GM21529 (cell line): ENCODE data around the gene XCL1.
"Not testable (repeated sequence)": the region's sequence is repeated elsewhere in the genome, so short reads cannot be mapped to it uniquely, and the experiment has no call there.

ENCODE experiments used
- ATAC-seq: cut with Tn5 transposase; IDR thresholded peaks from one replicate; pipeline ENCODE4 v1.9.1; 2021; ENCODE audit not compliant: unreplicated experiment

XCL1 gene, protein sequence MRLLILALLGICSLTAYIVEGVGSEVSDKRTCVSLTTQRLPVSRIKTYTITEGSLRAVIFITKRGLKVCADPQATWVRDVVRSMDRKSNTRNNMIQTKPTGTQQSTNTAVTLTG

GRCh38 chr1:168576245-168576688 is at the start of gene XCL1:
XCL1 (plus strand) TSS chr1:168576605; CDS start chr1:168576638, 33 bp downstream.
- ATAC-seq, result not testable (repeated sequence)

DNA sequence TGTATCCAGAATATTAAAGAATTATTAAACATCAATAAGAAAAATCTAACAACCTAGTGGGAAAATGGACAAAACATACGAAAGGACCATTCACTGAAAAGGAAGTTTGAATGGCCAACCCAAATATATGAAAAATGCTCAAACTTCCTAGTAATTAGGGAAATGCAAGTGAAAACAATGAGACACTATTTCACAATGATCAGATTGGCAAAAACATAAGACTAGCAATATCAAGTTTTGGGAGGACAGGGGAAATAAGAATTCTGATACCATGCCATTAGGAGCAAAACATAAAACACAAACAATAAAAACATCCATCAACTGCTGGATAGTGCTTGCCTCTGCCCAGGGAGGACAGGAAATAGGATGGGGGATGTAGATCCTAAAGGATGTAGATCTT is 46.9 kb upstream of the XCL1 start:
- no peak for ATAC-seq

GRCh38 chr1:168531615-168532345 is 44.6 kb upstream of the XCL1 start:
- no peak for ATAC-seq

DNA sequence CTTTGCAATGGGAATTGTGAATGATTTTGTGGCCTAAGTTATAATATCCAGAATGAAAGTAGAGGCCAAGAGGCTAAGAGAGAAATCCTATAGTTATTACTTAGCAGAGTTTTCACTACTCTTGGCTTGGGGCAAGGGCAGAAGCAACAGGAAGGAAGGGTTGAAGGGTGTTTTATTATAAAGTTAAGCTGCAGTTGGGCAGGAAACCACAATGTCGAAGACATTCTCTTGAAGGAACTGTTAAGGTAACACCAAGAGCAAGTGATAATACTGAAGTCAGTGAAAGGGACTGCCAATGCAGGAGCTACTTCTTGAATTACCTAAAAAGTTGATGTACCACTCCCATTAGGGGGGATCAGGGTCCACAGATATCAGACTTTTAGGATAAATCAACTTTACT is 40.9 kb upstream of the XCL1 start:
- ATAC-seq, result no peak

DNA sequence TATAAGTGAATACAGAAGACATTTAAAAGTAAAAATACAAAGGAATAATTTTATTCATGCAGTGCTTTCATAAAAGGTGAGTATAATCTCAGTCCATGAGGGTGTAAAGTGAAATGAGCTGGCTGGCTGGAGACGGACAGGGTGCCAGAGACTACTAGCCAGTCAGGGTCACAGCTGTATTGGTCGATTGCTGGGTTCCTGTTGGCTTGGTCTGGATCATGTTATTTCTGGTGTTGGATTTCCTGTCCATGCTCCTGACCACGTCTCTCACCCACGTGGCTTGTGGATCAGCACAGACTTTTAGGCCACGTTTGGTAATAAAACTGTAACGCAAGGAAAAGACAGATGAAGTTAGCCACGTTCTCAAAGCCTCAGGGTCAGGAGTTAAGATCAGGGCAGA is 35.6 kb upstream of the XCL1 start:
- not testable (repeated sequence) for ATAC-seq

DNA sequence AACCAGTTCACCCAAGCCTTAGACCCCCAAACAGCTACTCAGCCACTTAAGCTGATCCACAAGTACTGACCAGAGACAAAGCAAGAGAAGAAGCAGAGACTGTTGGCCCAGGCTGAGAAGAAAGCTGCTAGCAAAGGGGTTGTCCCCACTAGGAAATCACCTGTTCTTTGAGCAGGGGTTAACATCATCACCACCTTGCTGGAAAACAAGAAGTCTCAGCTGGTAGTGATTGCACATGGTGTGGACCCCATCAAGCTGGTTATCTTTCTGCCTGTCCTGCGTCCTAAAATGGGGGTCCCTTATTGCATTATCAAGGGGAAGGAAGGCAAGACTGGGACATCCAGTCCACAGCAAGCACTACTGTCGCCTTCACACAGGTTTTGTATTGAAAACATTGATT is 33.4 kb upstream of the XCL1 start:
- not testable (repeated sequence) for ATAC-seq

GRCh38 chr1:168543840-168544498 is 32.4 kb upstream of the XCL1 start, which contains the start of gene XCL2:
XCL2 (minus strand) TSS chr1:168543997; CDS start chr1:168543964, 33 bp downstream.
- ATAC-seq, result not testable (repeated sequence)

- not testable (repeated sequence) for ATAC-seq
Observed at GRCh38 chr1:168545678-168546552, 30.5 kb upstream of the XCL1 start.

DNA sequence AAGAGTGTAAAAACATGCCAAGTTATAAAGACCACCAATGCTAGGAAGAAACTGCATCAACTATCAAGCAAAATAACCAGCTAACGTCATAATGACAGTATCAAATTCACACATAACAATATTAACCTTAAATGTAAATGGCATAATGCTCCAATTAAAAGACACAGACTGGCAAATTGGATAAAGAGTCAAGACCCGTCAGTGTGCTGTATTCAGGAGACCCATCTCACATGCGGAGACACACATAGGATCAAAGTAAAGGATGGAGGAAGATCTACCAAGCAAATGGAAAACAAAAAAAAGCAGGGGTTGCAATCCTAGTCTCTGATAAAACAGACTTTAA is 29.9 kb upstream of the XCL1 start:
- ATAC-seq, result not testable (repeated sequence)

DNA sequence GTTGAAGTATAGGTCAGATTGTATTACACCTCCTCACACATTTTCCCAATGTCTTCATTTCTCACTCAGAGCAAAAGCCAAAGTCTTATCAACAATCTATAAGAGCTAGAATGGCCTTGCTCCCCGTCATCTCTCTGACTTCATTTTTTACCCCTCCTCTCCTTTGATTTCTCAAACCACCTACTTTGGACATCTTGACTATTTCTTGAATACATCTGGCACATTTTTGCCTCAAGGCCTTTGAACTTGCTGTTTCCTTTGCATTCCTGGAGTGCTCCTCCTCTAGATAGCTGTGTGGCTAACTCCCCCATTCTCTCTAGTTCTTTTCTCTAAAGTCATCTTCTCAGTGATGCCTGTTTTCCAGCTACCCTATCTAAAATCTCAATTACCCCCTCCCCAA is 25.4 kb upstream of the XCL1 start:
- no peak for ATAC-seq

- no peak for ATAC-seq
Observed at GRCh38 chr1:168551688-168552087, 24.7 kb upstream of the XCL1 start.

DNA sequence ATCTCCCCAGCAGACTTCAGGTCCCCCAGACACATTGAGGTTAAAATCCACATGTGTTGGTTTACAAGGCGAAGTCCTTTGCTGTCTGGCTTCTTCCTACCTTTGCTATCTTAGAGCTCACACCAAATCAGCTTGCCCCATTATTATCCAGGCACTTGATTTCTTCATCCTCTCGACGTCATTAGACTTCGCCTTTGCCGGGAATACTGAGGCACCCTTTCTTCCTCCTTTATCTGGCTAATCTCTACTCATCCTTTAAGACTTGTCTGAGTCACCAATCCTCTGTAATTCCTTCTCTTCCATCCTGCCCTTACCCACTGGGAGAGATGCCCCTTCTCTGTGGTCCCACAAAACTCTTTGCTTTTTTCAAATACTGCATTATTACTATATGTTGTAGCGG is 23.4 kb upstream of the XCL1 start:
- ATAC-seq, result no peak

DNA sequence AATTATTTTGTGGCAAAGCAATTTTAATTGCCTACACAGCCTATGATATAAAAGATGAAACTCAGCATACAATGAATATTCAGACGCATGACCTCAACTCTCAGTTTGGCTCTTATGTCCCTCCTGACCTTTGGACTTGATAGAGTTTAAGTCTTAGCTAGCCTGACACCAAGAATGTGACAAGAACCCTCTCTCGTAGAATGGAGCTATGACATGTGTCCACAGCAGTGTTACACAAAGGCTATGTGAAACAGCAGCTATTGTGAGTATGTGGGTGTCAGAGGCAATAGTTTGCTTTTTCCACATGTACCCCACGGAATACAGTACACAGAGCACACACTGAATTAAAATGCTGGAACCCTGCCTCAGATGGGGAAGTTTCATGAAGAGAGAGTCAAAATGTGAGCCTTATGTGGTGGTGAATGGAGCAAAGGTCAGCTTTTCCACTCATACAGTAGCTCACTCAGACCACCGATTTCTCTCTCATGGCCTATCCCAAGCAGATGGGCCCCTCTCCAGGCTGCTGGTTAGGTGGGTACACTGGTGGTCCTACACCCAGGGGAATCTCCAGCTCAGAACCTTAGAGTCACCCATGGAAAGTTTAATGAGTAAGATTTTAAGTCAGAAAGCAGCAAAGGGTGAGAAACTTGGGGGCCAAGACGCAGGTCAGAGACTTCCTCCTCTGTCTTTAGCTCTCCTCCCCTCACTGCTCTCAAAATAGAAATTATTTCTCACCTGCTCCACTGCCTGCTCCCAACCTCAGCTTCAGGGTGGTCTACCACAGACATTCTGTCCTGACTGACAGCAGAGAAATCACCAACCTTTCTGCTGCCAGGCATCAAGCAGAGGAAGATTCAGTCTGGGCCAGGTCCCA is 22.5 kb upstream of the XCL1 start:
- ATAC-seq, result no peak

GRCh38 chr1:168554603-168555483 is 21.6 kb upstream of the XCL1 start:
- no peak for ATAC-seq

DNA sequence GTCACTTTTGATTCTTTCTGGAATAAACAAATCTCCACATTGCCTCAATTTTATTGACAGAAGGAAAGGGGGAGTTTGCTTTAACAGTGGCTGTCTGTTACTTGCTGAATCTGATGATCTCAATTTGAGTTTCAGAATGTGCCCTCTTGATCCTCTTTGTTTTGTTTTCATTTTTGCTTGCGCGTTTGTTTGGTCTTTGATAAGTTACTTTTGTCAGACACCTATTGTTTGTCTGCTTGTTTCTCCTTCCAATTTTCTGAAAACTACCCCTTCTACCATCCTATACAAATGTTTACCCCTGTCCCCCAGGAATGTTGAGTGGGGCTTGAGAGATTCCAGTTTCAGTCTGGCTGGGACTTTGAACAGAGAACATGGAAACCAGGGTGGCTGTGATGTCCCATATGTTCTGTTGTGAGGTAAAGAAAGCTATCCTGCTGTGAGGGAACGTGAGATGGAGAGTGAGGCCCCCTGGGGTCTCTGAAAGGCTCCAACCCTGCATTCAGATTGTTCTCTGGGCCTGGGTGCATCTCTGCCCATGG is 20.8 kb upstream of the XCL1 start:
- ATAC-seq, result no peak

DNA sequence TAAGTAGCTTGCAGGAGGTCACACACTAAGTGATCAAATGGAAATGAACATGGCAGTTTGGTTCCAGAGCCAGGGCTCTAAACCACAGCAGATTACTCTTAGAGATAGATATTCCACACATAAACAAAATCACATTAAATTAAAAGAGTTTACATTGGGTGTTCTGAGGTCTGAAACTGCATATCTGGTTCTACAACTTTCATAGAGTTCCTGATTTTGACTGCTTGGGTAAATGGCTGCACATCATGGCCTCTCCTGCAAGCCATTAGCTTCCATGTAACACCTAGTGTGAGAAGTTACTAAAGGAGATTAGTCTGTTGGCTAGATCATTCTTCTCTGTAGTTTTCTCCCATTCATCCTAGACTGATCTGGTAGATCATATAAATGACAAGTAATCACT is 19.8 kb upstream of the XCL1 start:
- ATAC-seq, result no peak

DNA sequence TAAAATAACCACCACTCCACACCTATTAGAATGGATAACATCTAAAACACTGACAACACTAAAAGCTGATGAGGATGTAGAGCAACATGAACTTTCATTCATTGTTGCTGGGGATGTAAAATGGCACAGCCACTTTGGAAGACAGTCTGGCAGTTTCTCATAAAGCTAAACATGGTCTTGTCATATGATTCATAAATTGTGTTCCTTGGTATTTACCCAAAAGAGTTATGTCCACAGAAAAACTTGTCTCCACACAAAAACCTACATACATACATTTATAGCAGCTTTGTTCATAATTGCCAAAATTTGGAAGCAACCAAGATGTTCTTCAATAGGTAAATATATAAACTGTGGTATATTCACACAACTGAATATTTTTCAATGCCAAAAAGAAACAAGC is 16.0 kb upstream of the XCL1 start:
- no peak for ATAC-seq

DNA sequence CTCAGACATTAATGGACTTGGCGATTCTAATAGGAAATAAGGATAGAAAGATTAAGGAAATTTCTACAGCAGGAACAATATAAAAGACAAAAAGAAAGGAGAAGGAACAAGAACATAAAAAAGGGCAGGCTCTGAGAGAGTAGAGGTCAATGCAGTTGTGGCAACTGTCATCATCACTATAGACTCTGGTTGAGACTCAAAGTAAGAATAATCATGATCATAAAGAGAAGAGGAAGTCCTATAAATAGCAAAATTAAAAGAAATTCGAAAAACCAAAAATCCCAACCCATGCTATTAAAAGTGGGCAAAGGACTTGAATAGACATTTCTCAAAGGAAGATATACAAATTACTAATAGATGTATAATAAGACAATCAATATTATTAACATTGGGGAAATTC is 14.4 kb upstream of the XCL1 start:
- ATAC-seq, result no peak

- no peak for ATAC-seq
Observed at GRCh38 chr1:168565825-168566224, 10.6 kb upstream of the XCL1 start.
